C4-2B (cell line): ENCODE data around the gene CALHM6.
"Not testable (repeated sequence)": the region's sequence is repeated elsewhere in the genome, so short reads cannot be mapped to it uniquely, and the experiment has no call there.

Experiments used
- ZFX ChIP-seq: fragments of 450-650 bp; IDR thresholded peaks from 2 replicates; pipeline ENCODE4 v1.6.1; 2017
- TF ChIP-seq, protein P1 (sequence below): fragments of 450-650 bp; conservative IDR thresholded peaks from 2 replicates; pipeline ENCODE4 v1.5.1; 2017; ENCODE audit warnings: mild to moderate bottlenecking

DNA sequence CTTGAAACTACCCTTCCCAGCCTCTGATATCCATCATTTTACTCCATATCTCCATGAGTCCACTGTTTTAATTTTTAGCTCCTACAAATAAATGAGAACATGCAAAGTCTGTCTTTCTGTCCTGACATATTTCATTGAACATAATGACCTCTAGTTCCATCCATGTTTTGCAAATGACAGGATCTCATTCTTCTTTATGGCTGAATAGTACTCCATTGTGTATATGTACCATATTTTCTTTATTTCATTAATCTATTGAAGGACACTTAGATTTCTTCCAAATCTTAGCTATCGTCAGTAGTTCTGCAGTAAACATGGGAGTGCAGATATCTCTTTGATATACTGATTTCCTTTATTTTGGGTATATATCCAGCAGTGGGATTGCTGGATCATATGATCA is 34.0 kb downstream of the CALHM6 start:
- TF ChIP-seq, protein P1, sequence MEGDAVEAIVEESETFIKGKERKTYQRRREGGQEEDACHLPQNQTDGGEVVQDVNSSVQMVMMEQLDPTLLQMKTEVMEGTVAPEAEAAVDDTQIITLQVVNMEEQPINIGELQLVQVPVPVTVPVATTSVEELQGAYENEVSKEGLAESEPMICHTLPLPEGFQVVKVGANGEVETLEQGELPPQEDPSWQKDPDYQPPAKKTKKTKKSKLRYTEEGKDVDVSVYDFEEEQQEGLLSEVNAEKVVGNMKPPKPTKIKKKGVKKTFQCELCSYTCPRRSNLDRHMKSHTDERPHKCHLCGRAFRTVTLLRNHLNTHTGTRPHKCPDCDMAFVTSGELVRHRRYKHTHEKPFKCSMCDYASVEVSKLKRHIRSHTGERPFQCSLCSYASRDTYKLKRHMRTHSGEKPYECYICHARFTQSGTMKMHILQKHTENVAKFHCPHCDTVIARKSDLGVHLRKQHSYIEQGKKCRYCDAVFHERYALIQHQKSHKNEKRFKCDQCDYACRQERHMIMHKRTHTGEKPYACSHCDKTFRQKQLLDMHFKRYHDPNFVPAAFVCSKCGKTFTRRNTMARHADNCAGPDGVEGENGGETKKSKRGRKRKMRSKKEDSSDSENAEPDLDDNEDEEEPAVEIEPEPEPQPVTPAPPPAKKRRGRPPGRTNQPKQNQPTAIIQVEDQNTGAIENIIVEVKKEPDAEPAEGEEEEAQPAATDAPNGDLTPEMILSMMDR: not testable (repeated sequence)
- not testable (repeated sequence) for TF ChIP-seq ZFX
